HepG2 (cell line): Measurements from ENCODE around the gene LAS1L.

Source experiments
- CBX1 ChIP-seq: IDR thresholded peaks from one replicate; pipeline ENCODE4 v1.6.1; 2016; ENCODE audit warnings: antibody characterized with exemption, low read depth
- CEBPB ChIP-seq: IDR thresholded peaks from 2 replicates; pipeline ENCODE4 v1.6.1; 2011; ENCODE audit warnings: low read depth, low read length, improper control_type of control experiment, borderline replicate concordance
- CTCF ChIP-seq: sonication (generic); formaldehyde crosslinking; IDR thresholded peaks from 2 replicates; pipeline ENCODE4 v1.5.0; 2020; ENCODE audit warnings: mild to moderate bottlenecking, missing genetic modification reagents, moderate library complexity
- FOXP1 ChIP-seq, 2 experiments: fragments of 450-650 bp in 1 of 2; IDR thresholded peaks; 2 replicates each; pipeline ENCODE4 v1.6.1; 2017 to 2018; ENCODE audit warnings: antibody characterized with exemption in 1 of 2
- HNRNPK ChIP-seq: fragments of 200-400 bp; formaldehyde crosslinking; IDR thresholded peaks from 2 replicates; pipeline ENCODE4 v1.6.1; 2018; ENCODE audit warnings: low read length, low read depth, moderate library complexity, mild to moderate bottlenecking; ENCODE audit not compliant: poor library complexity, severe bottlenecking
- MAFK ChIP-seq, 2 experiments: IDR thresholded peaks in 1 of 2; conservative IDR thresholded peaks in 1 of 2; 2 replicates each; pipeline ENCODE4 v1.6.1; 2011; ENCODE audit warnings: improper control_type of control experiment in 2 of 2, low read length in 2 of 2
- RAD21 ChIP-seq: fragments of 450-650 bp; formaldehyde crosslinking; IDR thresholded peaks from 2 replicates; pipeline ENCODE4 v1.5.0; 2020; ENCODE audit warnings: mild to moderate bottlenecking
- SKIL ChIP-seq: sonication (generic); formaldehyde crosslinking; IDR thresholded peaks from 2 replicates; pipeline ENCODE4 v1.8.0; 2022; ENCODE audit warnings: missing genetic modification reagents, mild to moderate bottlenecking, moderate library complexity, borderline replicate concordance

DNA sequence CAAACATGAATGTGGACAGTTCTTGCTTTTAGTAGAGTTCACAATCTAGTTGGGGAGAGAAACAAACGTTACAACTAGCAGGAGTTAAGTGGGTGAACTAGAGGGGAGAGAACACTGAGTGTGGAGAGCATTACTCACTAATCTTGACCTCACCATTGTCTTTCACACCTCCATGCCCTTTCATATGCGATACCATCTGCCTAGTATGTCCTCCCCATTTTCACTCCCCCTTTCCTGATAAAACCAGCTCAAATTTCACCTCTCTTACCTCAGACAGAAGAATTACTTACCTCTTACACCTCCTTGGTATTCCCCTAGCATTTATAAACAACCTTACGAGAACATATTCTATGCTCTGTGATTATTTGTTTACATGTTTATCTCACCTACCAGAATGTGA is 53.6 kb downstream of the LAS1L start:
- no peak for TF ChIP-seq MAFK (conservative IDR thresholded peaks at IDR 0.05 in 1 of 2, IDR thresholded peaks at IDR 0.05 in 1 of 2; ENCODE audit: low read length in 2 of 2)
- no peak for TF ChIP-seq HNRNPK
- no peak for TF ChIP-seq CEBPB
- TF ChIP-seq SKIL (CRISPR knock-in tag), result no peak
- TF ChIP-seq CBX1, result no peak
- TF ChIP-seq CTCF, result no peak
- TF ChIP-seq FOXP1 (IDR thresholded peaks at IDR 0.05), result no peak
- TF ChIP-seq FOXP1 (CRISPR knock-in tag; IDR thresholded peaks at IDR 0.05), result no peak
- TF ChIP-seq RAD21, result no peak
